LNCAP (cell line): ENCODE data around the gene RNF8.

Experiments
- CTCF ChIP-seq: fragments of 450-650 bp; IDR thresholded peaks from 2 replicates; pipeline ENCODE4 v1.5.1; 2017; ENCODE audit warnings: mild to moderate bottlenecking

Gene RNF8

GRCh38 chr6:37369321-37370201, 15.8 kb downstream of the RNF8 start:
- TF ChIP-seq CTCF: no peak

- no peak for TF ChIP-seq CTCF
Measured at GRCh38 chr6:37371154-37372083, 17.6 kb downstream of the RNF8 start.

- no peak for TF ChIP-seq CTCF
Measured at GRCh38 chr6:37372116-37372515, 18.3 kb downstream of the RNF8 start.

GRCh38 chr6:37373822-37374471, 20.2 kb downstream of the RNF8 start:
- no peak for TF ChIP-seq CTCF

- no peak for TF ChIP-seq CTCF
Measured at GRCh38 chr6:37375376-37375775, 21.6 kb downstream of the RNF8 start.

- no peak for TF ChIP-seq CTCF
Measured at GRCh38 chr6:37376078-37376743, 22.4 kb downstream of the RNF8 start.

- peak; percentile 82 for TF ChIP-seq CTCF
Measured at GRCh38 chr6:37381579-37381978, 27.8 kb downstream of the RNF8 start.
